HepG2 (cell line): Measurements from ENCODE around the gene COPS4. TPM values are rescaled to one million over a fixed set of nuclear protein-coding genes. Genes with fewer than 3 reads are reported as not detected.
A peak's percentile ranks its signal among the peaks of the same experiment; 100 is the strongest.

Source experiments
- ARID4A ChIP-seq: sonication (generic); formaldehyde crosslinking; IDR thresholded peaks from 2 replicates; pipeline ENCODE4 v1.5.0; 2020; ENCODE audit warnings: mild to moderate bottlenecking, missing genetic modification reagents, borderline replicate concordance
- ARNT2 ChIP-seq: sonication (generic); formaldehyde crosslinking; IDR thresholded peaks from 2 replicates; pipeline ENCODE4 v1.8.0; 2022; ENCODE audit warnings: mild to moderate bottlenecking, low read depth, missing genetic modification reagents, moderate library complexity
- GPN1 ChIP-seq: sonication (generic); formaldehyde crosslinking; IDR thresholded peaks from 2 replicates; pipeline ENCODE4 v1.5.1; 2020; ENCODE audit warnings: missing genetic modification reagents, borderline replicate concordance
- HOMEZ ChIP-seq: IDR thresholded peaks from 2 replicates; pipeline ENCODE4 v1.6.1; 2016; ENCODE audit warnings: low read depth
- KMT2A ChIP-seq: sonication (generic); formaldehyde crosslinking; IDR thresholded peaks from 2 replicates; pipeline ENCODE4 v1.4.0; 2020; ENCODE audit warnings: missing genetic modification reagents
- MED13 ChIP-seq: sonication (generic); formaldehyde crosslinking; IDR thresholded peaks from 2 replicates; pipeline ENCODE4 v1.5.0; 2020; ENCODE audit warnings: missing genetic modification reagents
- MEIS1 ChIP-seq: sonication (generic); formaldehyde crosslinking; IDR thresholded peaks from 2 replicates; pipeline ENCODE4 v1.9.0; 2021; ENCODE audit warnings: mild to moderate bottlenecking, missing genetic modification reagents, moderate library complexity, borderline replicate concordance
- MNT ChIP-seq: fragments of 450-650 bp; IDR thresholded peaks from 2 replicates; pipeline ENCODE4 v1.6.1; 2016
- PPARG ChIP-seq: conservative IDR thresholded peaks from 2 replicates; pipeline ENCODE4 v1.6.1; 2016; ENCODE audit warnings: missing biosample characterization, missing genetic modification reagents
- RFX3 ChIP-seq: IDR thresholded peaks from 2 replicates; pipeline ENCODE4 v1.6.1; 2016; ENCODE audit warnings: missing biosample characterization, missing genetic modification reagents
- TCF7 ChIP-seq: sonication (generic); IDR thresholded peaks from 2 replicates; pipeline ENCODE4 v1.6.1; 2016; ENCODE audit warnings: antibody characterized with exemption, low read depth
- XBP1 ChIP-seq: sonication (generic); formaldehyde crosslinking; IDR thresholded peaks from 2 replicates; pipeline ENCODE4 v1.5.0; 2020; ENCODE audit warnings: missing genetic modification reagents
- YEATS4 ChIP-seq: sonication (generic); formaldehyde crosslinking; IDR thresholded peaks from 2 replicates; pipeline ENCODE4 v1.4.0; 2020; ENCODE audit warnings: missing genetic modification reagents, borderline replicate concordance
- YY1 ChIP-seq: IDR thresholded peaks from 2 replicates; pipeline ENCODE4 v1.6.1; 2011; ENCODE audit warnings: low read length, low read depth, moderate library complexity, mild to moderate bottlenecking; ENCODE audit not compliant: insufficient read depth, insufficient replicate concordance
- ZBTB44 ChIP-seq: sonication (generic); formaldehyde crosslinking; IDR thresholded peaks from 2 replicates; pipeline ENCODE4 v1.4.0; 2020; ENCODE audit warnings: missing genetic modification reagents
- ZFP36 ChIP-seq: fragments of 150-350 bp; IDR thresholded peaks from 2 replicates; pipeline ENCODE4 v1.6.1; 2018; ENCODE audit warnings: borderline replicate concordance, low read length, low read depth; ENCODE audit not compliant: partially characterized antibody
- ZMYM4 ChIP-seq: sonication (generic); formaldehyde crosslinking; IDR thresholded peaks from 2 replicates; pipeline ENCODE4 v1.8.1; 2023; ENCODE audit warnings: mild to moderate bottlenecking, missing genetic modification reagents
- ZNF44 ChIP-seq: sonication (generic); formaldehyde crosslinking; IDR thresholded peaks from 2 replicates; pipeline ENCODE4 v1.5.1; 2020; ENCODE audit warnings: mild to moderate bottlenecking, missing genetic modification reagents
- ZNF468 ChIP-seq: sonication (generic); formaldehyde crosslinking; IDR thresholded peaks from 2 replicates; pipeline ENCODE4 v1.8.0; 2022; ENCODE audit warnings: mild to moderate bottlenecking, moderate library complexity, missing genetic modification reagents
- ZNF496 ChIP-seq: sonication (generic); formaldehyde crosslinking; IDR thresholded peaks from 2 replicates; pipeline ENCODE4 v1.8.1; 2023; ENCODE audit warnings: mild to moderate bottlenecking, moderate library complexity, missing genetic modification reagents; ENCODE audit not compliant: insufficient replicate concordance
- ZNF839 ChIP-seq: sonication (generic); formaldehyde crosslinking; IDR thresholded peaks from 2 replicates; pipeline ENCODE4 v1.4.0; 2020; ENCODE audit warnings: missing genetic modification reagents, mild to moderate bottlenecking, borderline replicate concordance
- ZSCAN12 ChIP-seq: sonication (generic); formaldehyde crosslinking; IDR thresholded peaks from 2 replicates; pipeline ENCODE4 v1.9.0; 2021; ENCODE audit warnings: mild to moderate bottlenecking, missing genetic modification reagents
- ZSCAN22 ChIP-seq: sonication (generic); formaldehyde crosslinking; IDR thresholded peaks from 2 replicates; pipeline ENCODE4 v1.4.0; 2020; ENCODE audit warnings: mild to moderate bottlenecking, missing genetic modification reagents
- polyA plus RNA-seq, 8 experiments: library from polyadenylated mRNA; depleted of rRNA in 3 of 8; stranded (reverse) in 7 of 8; unstranded in 1 of 8; fragments of >200 nt; fragmentation: Illumina TruSeq in 4 of 8; extraction: Trizol in 4 of 8; gene quantifications; 2 replicates each; pipeline versions ENCODE4 v1.2.1 to v1.2.3, GENCODE V29; 2011 to 2016; ENCODE audit warnings: low read depth in 4 of 8, missing spikeins in 1 of 8, mixed read lengths in 1 of 8; ENCODE audit not compliant: insufficient read depth in 1 of 8
- total RNA-seq, 5 experiments: library from RNA; depleted of rRNA; stranded (reverse); fragments of >200 nt; fragmentation: Illumina TruSeq; extraction: Trizol; gene quantifications; 2 replicates each; pipeline ENCODE4 v1.2.3, GENCODE V29; 2016; ENCODE audit warnings: low read depth in 1 of 5

COPS4 gene
- total and polyA plus RNA-seq, 2 of the 13 experiments (the other 11 are each of a cell fraction or from before 2014, with no cell fraction given) = 28.8 to 52.5 TPM

GRCh38 chr4:83114576-83114975 is 79.6 kb downstream of the COPS4 start, which contains the start of gene PLAC8 (continued):
- 0 out of 2 replicates have a peak, but pooled peaks have one; percentile 12 for TF ChIP-seq PPARG (CRISPR knock-in tag)
- TF ChIP-seq ARNT2 = no peak
- no peak for TF ChIP-seq ZMYM4
- TF ChIP-seq YEATS4 = no peak
- TF ChIP-seq MNT = no peak
- no peak for TF ChIP-seq KMT2A (CRISPR knock-in tag)
- TF ChIP-seq XBP1 = no peak
- TF ChIP-seq ZFP36 = no peak
- TF ChIP-seq ZBTB44 (CRISPR knock-in tag) = no peak
- TF ChIP-seq MED13 = no peak
- TF ChIP-seq ZNF44 (CRISPR knock-in tag) = no peak
- TF ChIP-seq ARID4A (CRISPR knock-in tag) = no peak
- no peak for TF ChIP-seq GPN1
- no peak for TF ChIP-seq MEIS1 (CRISPR knock-in tag)
- no peak for TF ChIP-seq YY1
- no peak for TF ChIP-seq ZNF468 (CRISPR knock-in tag)
- TF ChIP-seq ZNF496 = no peak
- peak; percentile 26; the same call in 1 of the 2 replicates for TF ChIP-seq HOMEZ
- TF ChIP-seq ZNF839 (CRISPR knock-in tag) = no peak
- no peak for TF ChIP-seq ZSCAN22
- no peak for TF ChIP-seq RFX3 (CRISPR knock-in tag)
- TF ChIP-seq ZSCAN12 (CRISPR knock-in tag) = no peak
- TF ChIP-seq TCF7 = no peak
